GM23248 (cell line): ENCODE data around the gene NHERF1. TPM values are rescaled to one million over a fixed set of nuclear protein-coding genes. Genes with fewer than 3 reads are reported as not detected.

Experiments used
- DNase-seq: peaks from one replicate; pipeline ENCODE4 v3.0.0-alpha.2; 2015
- H2AFZ ChIP-seq: fragments of 200-600 bp; sonication (generic); 2 replicates; pipeline ENCODE4 v1.6.1; 2016; ENCODE audit warnings: antibody characterized with exemption
- H3F3A ChIP-seq: fragments of 200-600 bp; sonication (generic); 2 replicates; pipeline ENCODE4 v1.6.1; 2016; ENCODE audit warnings: mild to moderate bottlenecking, antibody characterized with exemption, mixed run types; ENCODE audit not compliant: insufficient read depth
- H3K27ac ChIP-seq: fragments of 200-600 bp; sonication (generic); 2 replicates; pipeline ENCODE4 v1.5.1; 2016; ENCODE audit warnings: mild to moderate bottlenecking
- H3K27me3 ChIP-seq: fragments of 200-600 bp; sonication (generic); replicated peaks from 2 replicates; pipeline ENCODE4 v1.6.1; 2016; ENCODE audit warnings: mild to moderate bottlenecking; ENCODE audit not compliant: insufficient read depth
- H3K36me3 ChIP-seq: fragments of 200-600 bp; sonication (generic); 2 replicates; pipeline ENCODE4 v1.6.1; 2016; ENCODE audit warnings: low read depth, mild to moderate bottlenecking
- H3K4me1 ChIP-seq: fragments of 200-600 bp; sonication (generic); 2 replicates; pipeline ENCODE4 v1.6.1; 2016; ENCODE audit warnings: mild to moderate bottlenecking; ENCODE audit not compliant: insufficient read depth
- H3K4me2 ChIP-seq: fragments of 200-600 bp; sonication (generic); one replicate; pipeline ENCODE4 v1.6.1; 2016; ENCODE audit warnings: mild to moderate bottlenecking; ENCODE audit not compliant: unreplicated experiment
- H3K4me3 ChIP-seq: fragments of 200-600 bp; sonication (generic); 2 replicates; pipeline ENCODE4 v1.5.1; 2016; ENCODE audit warnings: mild to moderate bottlenecking
- H3K79me2 ChIP-seq: fragments of 200-600 bp; sonication (generic); 2 replicates; pipeline ENCODE4 v1.6.1; 2016; ENCODE audit warnings: mild to moderate bottlenecking; ENCODE audit not compliant: insufficient read depth
- H3K9ac ChIP-seq: fragments of 200-600 bp; sonication (generic); 2 replicates; pipeline ENCODE4 v1.6.1; 2016; ENCODE audit warnings: mild to moderate bottlenecking
- H3K9me2 ChIP-seq: fragments of 200-600 bp; sonication (generic); 2 replicates; pipeline ENCODE4 v1.6.1; 2016; ENCODE audit warnings: mixed run types, mild to moderate bottlenecking, moderate library complexity; ENCODE audit not compliant: insufficient read depth
- H3K9me3 ChIP-seq: fragments of 200-600 bp; sonication (generic); one replicate; pipeline ENCODE4 v1.6.1; 2017; ENCODE audit warnings: low read depth
- H4K20me1 ChIP-seq: fragments of 200-600 bp; sonication (generic); 2 replicates; pipeline ENCODE4 v1.6.0; 2016; ENCODE audit not compliant: insufficient read depth
- EZH2 ChIP-seq: fragments of 200-600 bp; sonication (generic); IDR thresholded peaks from 2 replicates; pipeline ENCODE4 v1.6.1; 2018; ENCODE audit warnings: antibody characterized with exemption, mild to moderate bottlenecking; ENCODE audit not compliant: insufficient read depth, poor library complexity, severe bottlenecking
- EZH2phosphoT487 ChIP-seq: fragments of 200-600 bp; sonication (generic); IDR thresholded peaks from 2 replicates; pipeline ENCODE4 v1.6.1; 2018; ENCODE audit warnings: antibody characterized with exemption, moderate library complexity, mild to moderate bottlenecking, low read depth; ENCODE audit not compliant: insufficient read depth
- WGBS, 2 experiments: methylation state at CpG; one replicate each; pipeline ENCODE4 v1.1.6; 2015 to 2017; ENCODE audit warnings: low lambda C conversion rate in 2 of 2, low coverage in 1 of 2; ENCODE audit errors: missing lambda C conversion rate in 2 of 2; 5-methylcytosine and 5-hydroxymethylcytosine counted together
- in situ Hi-C: fragments of 300-500 bp; cut with MboI; formaldehyde crosslinking; loops from 2 replicates; pipeline ENCODE4 v1.15.0; 2020
- polyA plus RNA-seq: library from polyadenylated mRNA; unstranded; fragments of >200 nt; fragmentation: Nextera tagmentation; extraction: Ambion mirVana; gene quantifications from 2 replicates; pipeline ENCODE4 v1.2.1, GENCODE V29; 2016
- total RNA-seq: library from RNA; depleted of rRNA; stranded (reverse); fragments of >200 nt; shearing (Covaris generic); gene quantifications from 2 replicates; pipeline ENCODE4 v1.2.3, GENCODE V29; 2014

The NHERF1 gene
- total and polyA plus RNA-seq, 2 experiments from 2014 or later, result 8.0 to 9.1 TPM

GRCh38 chr17:74759941-74760340 lies 11.5 kb downstream of the NHERF1 start:
- Histone ChIP-seq H2AFZ (no peak overlapping the region), H3K9ac (no peak overlapping the region), H3K27me3 (no peaks in the 10 kb centered on the region), H3K79me2 (no peaks in the 10 kb centered on the region), H3K9me3 (no peaks in the 10 kb centered on the region), H3K9me2 (no peaks in the 10 kb centered on the region), H3K4me3 (no peak overlapping the region), H3F3A (no peaks in the 10 kb centered on the region), H3K36me3 (no peaks in the 10 kb centered on the region), H3K27ac (no peak overlapping the region), H4K20me1 (no peaks in the 10 kb centered on the region), H3K4me2 (no peak overlapping the region), H3K4me1 (no peaks in the 10 kb centered on the region)
- in situ Hi-C loops, result no loop called here
- no peak for TF ChIP-seq EZH2phosphoT487
- no peak for TF ChIP-seq EZH2
- DNase-seq, result no peak
- 74 to 88% methylated on average over 6 to 10 of the region's 10 CpGs for WGBS, 2 experiments

GRCh38 chr17:74760404-74761105 lies 12.1 kb downstream of the NHERF1 start:
- Histone ChIP-seq H3K9me2 (no peaks in the 10 kb centered on the region), H3K36me3 (no peaks in the 10 kb centered on the region), H3K27ac (no peak overlapping the region), H3K9ac (no peak overlapping the region), H3K4me3 (no peak overlapping the region), H3F3A (no peaks in the 10 kb centered on the region), H3K4me2 (no peak overlapping the region), H3K27me3 (no peaks in the 10 kb centered on the region), H3K9me3 (no peaks in the 10 kb centered on the region), H4K20me1 (no peaks in the 10 kb centered on the region), H3K79me2 (no peaks in the 10 kb centered on the region), H3K4me1 (no peaks in the 10 kb centered on the region), H2AFZ (no peak overlapping the region)
- no peak for DNase-seq
- 85 to 88% methylated on average over 7 of the region's 7 CpGs for WGBS, 2 experiments
- in situ Hi-C loops, result no loop called here
- TF ChIP-seq EZH2, result no peak

GRCh38 chr17:74761419-74761818 lies 13.0 kb downstream of the NHERF1 start:
- H2AFZ ChIP-seq, result no peak overlapping the region
- WGBS, 2 experiments, result 90 to 91% methylated on average over 5 of the region's 5 CpGs
- no peaks in the 10 kb centered on the region for H3K9me3 ChIP-seq
- H3K27ac ChIP-seq, result no peak overlapping the region
- H3K4me2 ChIP-seq, result no peak overlapping the region
- no peaks in the 10 kb centered on the region for H3K36me3 ChIP-seq
- no peak overlapping the region for H3K9ac ChIP-seq
- no peaks in the 10 kb centered on the region for H3F3A ChIP-seq
- TF ChIP-seq EZH2 (no peak), EZH2phosphoT487 (no peak)
- no peaks in the 10 kb centered on the region for H4K20me1 ChIP-seq
- in situ Hi-C loops, result no loop called here
- H3K4me3 ChIP-seq, result no peak overlapping the region
- H3K27me3 ChIP-seq, result no peaks in the 10 kb centered on the region
- H3K79me2 ChIP-seq, result no peaks in the 10 kb centered on the region
- no peaks in the 10 kb centered on the region for H3K4me1 ChIP-seq
- no peak for DNase-seq
- H3K9me2 ChIP-seq, result no peaks in the 10 kb centered on the region

GRCh38 chr17:74761931-74762330 lies 13.5 kb downstream of the NHERF1 start:
- TF ChIP-seq EZH2 (no peak), EZH2phosphoT487 (no peak)
- no peaks in the 10 kb centered on the region for H3K79me2 ChIP-seq
- no peak for DNase-seq
- H3K9me3 ChIP-seq, result no peaks in the 10 kb centered on the region
- H3K4me1 ChIP-seq, result no peaks in the 10 kb centered on the region
- in situ Hi-C loops, result no loop called here
- WGBS, 2 experiments, result 98 to 99% methylated on average over 9 to 10 of the region's 11 CpGs
- H3K9ac ChIP-seq, result no peak overlapping the region
- no peaks in the 10 kb centered on the region for H3K36me3 ChIP-seq
- H3K27me3 ChIP-seq, result no peaks in the 10 kb centered on the region
- no peak overlapping the region for H3K4me3 ChIP-seq
- no peak overlapping the region for H3K4me2 ChIP-seq
- H4K20me1 ChIP-seq, result no peaks in the 10 kb centered on the region
- no peak overlapping the region for H3K27ac ChIP-seq
- no peaks in the 10 kb centered on the region for H3K9me2 ChIP-seq
- no peak overlapping the region for H2AFZ ChIP-seq
- no peaks in the 10 kb centered on the region for H3F3A ChIP-seq
